A673 (cell line): ENCODE measurements around the gene SPEM3.

Source experiments
- CTCF ChIP-seq: fragments of 300-800, 200-600 bp; sonication (generic); conservative IDR thresholded peaks from 2 replicates; pipeline ENCODE4 v1.5.1; 2017; ENCODE audit warnings: low read depth, mild to moderate bottlenecking, antibody characterized with exemption, low read length, moderate library complexity, mixed read lengths
- EZH2 ChIP-seq: fragments of 200-600 bp; sonication (generic); IDR thresholded peaks from 2 replicates; pipeline ENCODE4 v1.6.1; 2017; ENCODE audit warnings: borderline replicate concordance, low read depth, mild to moderate bottlenecking, mixed read lengths, antibody characterized with exemption, low read length; ENCODE audit not compliant: poor library complexity, severe bottlenecking

- TF ChIP-seq EZH2, result no peak
- TF ChIP-seq CTCF, result no peak
Measured at GRCh38 chr17:7459961-7460545, 31.4 kb downstream of the SPEM3 start.
